Keratinocyte (primary cell): ENCODE results near the gene BMPER. TPM values are rescaled to one million over a fixed set of nuclear protein-coding genes. Genes with fewer than 3 reads are reported as not detected.

Source experiments
- DNase-seq: peaks from one replicate; pipeline ENCODE4 v3.0.0-alpha.2; 2011; ENCODE audit warnings: low read depth, missing footprints, low spot score
- FAIRE-seq: peaks from 2 replicates; lab custom pipeline; 2011; peaks lifted over from hg19 to GRCh38; lab: Jason Lieb, UNC
- H2AFZ ChIP-seq: 2 replicates; pipeline ENCODE4 v1.6.0; 2012; ENCODE audit warnings: low read length, control low read depth, inconsistent platforms; ENCODE audit not compliant: control insufficient read depth
- H3K27ac ChIP-seq: 2 replicates; pipeline ENCODE4 v1.5.1; 2011; ENCODE audit warnings: low read length; ENCODE audit not compliant: control insufficient read depth, insufficient read depth
- H3K27me3 ChIP-seq: 3 replicates; pipeline ENCODE4 v1.6.0; 2011; ENCODE audit warnings: low read length; ENCODE audit not compliant: control insufficient read depth, insufficient read depth; ENCODE audit errors: extremely low read depth
- H3K36me3 ChIP-seq, 2 experiments: 2 replicates in 1 of 2; 3 replicates in 1 of 2; pipeline ENCODE4 v1.5.1; 2011; ENCODE audit warnings: low read length in 2 of 2, mild to moderate bottlenecking in 1 of 2; ENCODE audit not compliant: control insufficient read depth in 2 of 2, insufficient read depth in 2 of 2; ENCODE audit errors: extremely low read depth in 1 of 2
- H3K4me1 ChIP-seq: 3 replicates; pipeline ENCODE4 v1.5.1; 2011; ENCODE audit warnings: low read length; ENCODE audit not compliant: control insufficient read depth, insufficient read depth; ENCODE audit errors: extremely low read depth
- H3K4me2 ChIP-seq: 3 replicates; pipeline ENCODE4 v1.6.0; 2011; ENCODE audit warnings: low read depth, low read length; ENCODE audit not compliant: control insufficient read depth, insufficient read depth; ENCODE audit errors: extremely low read depth
- H3K4me3 ChIP-seq, 3 experiments: fragments of 200-600 bp in 1 of 3; sonication (generic) in 1 of 3; 2 replicates in 2 of 3; 3 replicates in 1 of 3; pipeline ENCODE4 v1.5.1; 2011 to 2016; ENCODE audit warnings: low read length in 3 of 3, mild to moderate bottlenecking in 3 of 3, control low read depth in 2 of 3, inconsistent platforms in 1 of 3, low read depth in 1 of 3, mixed read lengths in 1 of 3, mixed run types in 1 of 3, moderate library complexity in 1 of 3; ENCODE audit not compliant: control insufficient read depth in 2 of 3, insufficient read depth in 2 of 3; ENCODE audit errors: extremely low read depth in 1 of 3
- H3K79me2 ChIP-seq: 2 replicates; pipeline ENCODE4 v1.6.0; 2012; ENCODE audit warnings: low read length; ENCODE audit not compliant: control insufficient read depth, insufficient read depth
- H3K9ac ChIP-seq: 3 replicates; pipeline ENCODE4 v1.6.0; 2011; ENCODE audit warnings: low read length; ENCODE audit not compliant: control insufficient read depth, insufficient read depth; ENCODE audit errors: extremely low read depth
- H3K9me1 ChIP-seq: 3 replicates; pipeline ENCODE4 v1.6.0; 2011; ENCODE audit warnings: low read length; ENCODE audit not compliant: control insufficient read depth, insufficient read depth; ENCODE audit errors: extremely low read depth
- H3K9me3 ChIP-seq: 2 replicates; pipeline ENCODE4 v1.5.1; 2012; ENCODE audit warnings: low read depth, low read length; ENCODE audit not compliant: control insufficient read depth
- H4K20me1 ChIP-seq: 3 replicates; pipeline ENCODE4 v1.6.0; 2011; ENCODE audit warnings: low read length; ENCODE audit not compliant: control insufficient read depth, insufficient read depth; ENCODE audit errors: extremely low read depth
- CTCF ChIP-seq, 3 experiments: IDR thresholded peaks in 1 of 3; conservative IDR thresholded peaks in 1 of 3; optimal IDR thresholded peaks in 1 of 3; 2 replicates in 2 of 3; 3 replicates in 1 of 3; pipeline versions ENCODE3 to v1.5.1; 2011; ENCODE audit warnings: low read length in 3 of 3, mild to moderate bottlenecking in 3 of 3, moderate library complexity in 2 of 3, control low read depth in 1 of 3, inconsistent platforms in 1 of 3; ENCODE audit not compliant: insufficient read depth in 2 of 3; ENCODE audit errors: extremely low read depth in 1 of 3
- EZH2 ChIP-seq: IDR thresholded peaks from one replicate; pipeline ENCODE4 v1.6.1; 2012; ENCODE audit warnings: inconsistent platforms, mild to moderate bottlenecking, low read length, moderate library complexity
- dilution Hi-C: fragments of 300-500 bp; cut with MboI; formaldehyde crosslinking; loops from one replicate; pipeline ENCODE4 v1.7.0; 2020; ENCODE audit warnings: low sequenced_read_pairs; ENCODE audit not compliant: extremely low pct_ligation_motif_present
- polyA plus RNA-seq, 5 experiments: library from polyadenylated mRNA; depleted of rRNA in 3 of 5; stranded (reverse) in 3 of 5; stranded (forward) in 1 of 5; unstranded in 1 of 5; fragments of >200 nt; gene quantifications; 1 replicate in 1 of 5; 2 replicates in 3 of 5; 3 replicates in 1 of 5; pipeline versions ENCODE4 v1.2.1 to v1.2.3, GENCODE V29; 2011 to 2012; ENCODE audit warnings: missing spikeins in 2 of 5, low read depth in 1 of 5, low replicate concordance in 1 of 5

Gene BMPER
- polyA plus RNA-seq, 1 donor (not counting 4 experiments of a cell fraction or from before 2014, with no cell fraction given), result 0.67 TPM

DNA sequence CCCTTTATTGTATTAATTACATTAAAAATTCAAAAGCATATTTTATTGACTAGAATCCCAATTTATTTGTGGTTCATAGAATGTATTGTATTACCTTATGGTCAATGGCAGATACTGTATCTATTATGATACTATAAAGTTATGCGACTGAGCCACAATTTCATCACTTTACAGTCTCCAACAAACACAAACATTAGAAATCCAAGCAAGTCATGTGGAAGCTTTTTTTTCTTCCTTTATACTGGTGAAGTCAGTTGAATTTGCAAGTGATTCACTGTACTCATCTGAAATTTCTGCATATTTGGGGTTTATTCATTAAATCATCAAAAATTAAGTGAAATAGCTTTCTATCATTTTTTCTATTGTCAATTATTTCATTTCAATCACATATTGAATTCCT lies 54.3 kb downstream of the BMPER start:
- DNase-seq, result no peak
- no peak overlapping the region for H3K4me2 ChIP-seq
- FAIRE-seq, result no peak
- H3K4me3 ChIP-seq, result no peak overlapping the region
- no peaks in the 10 kb centered on the region for H3K4me1 ChIP-seq
- no peak overlapping the region for H3K27ac ChIP-seq
- dilution Hi-C loops, result no loop called here
- H3K27me3 ChIP-seq, result no peaks in the 10 kb centered on the region
- TF ChIP-seq CTCF (optimal IDR thresholded peaks at IDR 0.05 in 1 of 3, IDR thresholded peaks at IDR 0.05 in 1 of 3, conservative IDR thresholded peaks at IDR 0.05 in 1 of 3; ENCODE audit: extremely low read depth in 1 of 3, insufficient read depth in 2 of 3, low read length in 3 of 3) (no peak), EZH2 (no peak)
- H3K9ac ChIP-seq, result no peak overlapping the region
- H3K36me3 ChIP-seq, result no peaks in the 10 kb centered on the region
- H4K20me1 ChIP-seq, result no peaks in the 10 kb centered on the region
- H3K9me1 ChIP-seq, result no peaks in the 10 kb centered on the region
- no peaks in the 10 kb centered on the region for H3K79me2 ChIP-seq
- no peaks in the 10 kb centered on the region for H3K9me3 ChIP-seq
- no peak overlapping the region for H2AFZ ChIP-seq

DNA sequence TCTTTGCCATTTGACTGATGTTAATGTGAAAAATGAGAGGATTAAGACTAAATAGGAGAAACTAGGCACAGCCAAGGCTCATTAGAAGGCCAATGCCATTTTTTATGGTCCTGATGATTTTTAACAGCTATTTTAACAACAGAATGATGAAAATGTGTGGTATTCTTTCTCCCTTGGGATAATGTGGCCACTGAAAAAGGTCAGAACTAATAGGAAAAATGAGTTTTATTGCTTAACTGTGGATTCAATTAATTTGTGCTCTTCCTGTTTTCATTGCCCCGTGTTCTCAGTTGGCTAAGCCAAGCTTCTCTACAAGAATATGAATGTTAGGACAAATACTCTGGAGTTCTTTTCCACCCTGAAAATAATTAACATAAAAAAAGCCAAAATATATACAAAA lies 56.6 kb downstream of the BMPER start:
- no peaks in the 10 kb centered on the region for H3K9me3 ChIP-seq
- no peaks in the 10 kb centered on the region for H4K20me1 ChIP-seq
- no peak overlapping the region for H3K4me3 ChIP-seq
- no peaks in the 10 kb centered on the region for H3K79me2 ChIP-seq
- no peak overlapping the region for H3K27ac ChIP-seq
- no peaks in the 10 kb centered on the region for H3K9me1 ChIP-seq
- TF ChIP-seq EZH2, result no peak
- no peak for TF ChIP-seq CTCF (optimal IDR thresholded peaks at IDR 0.05 in 1 of 3, IDR thresholded peaks at IDR 0.05 in 1 of 3, conservative IDR thresholded peaks at IDR 0.05 in 1 of 3; ENCODE audit: extremely low read depth in 1 of 3, insufficient read depth in 2 of 3, low read length in 3 of 3)
- no peak overlapping the region for H2AFZ ChIP-seq
- dilution Hi-C loops, result no loop called here
- H3K27me3 ChIP-seq, result no peaks in the 10 kb centered on the region
- no peak overlapping the region for H3K4me2 ChIP-seq
- no peaks in the 10 kb centered on the region for H3K4me1 ChIP-seq
- FAIRE-seq (no peak), DNase-seq (no peak)
- H3K36me3 ChIP-seq, result no peaks in the 10 kb centered on the region
- H3K9ac ChIP-seq, result no peak overlapping the region
